KG1 (cell line): Measurements from ENCODE around the gene COQ9.
"Not testable (repeated sequence)": the region's sequence is repeated elsewhere in the genome, so short reads cannot be mapped to it uniquely, and the experiment has no call there.

Source experiments
- DNase-seq: peaks from one replicate; lab custom pipeline; 2025; lab: John Stamatoyannopoulos, UW

COQ9 gene

GRCh38 chr16:57427307-57427706 lies 20.0 kb upstream of the COQ9 start:
- no peak for DNase-seq

GRCh38 chr16:57427824-57428223 lies 19.5 kb upstream of the COQ9 start:
- DNase-seq, result no peak

DNA sequence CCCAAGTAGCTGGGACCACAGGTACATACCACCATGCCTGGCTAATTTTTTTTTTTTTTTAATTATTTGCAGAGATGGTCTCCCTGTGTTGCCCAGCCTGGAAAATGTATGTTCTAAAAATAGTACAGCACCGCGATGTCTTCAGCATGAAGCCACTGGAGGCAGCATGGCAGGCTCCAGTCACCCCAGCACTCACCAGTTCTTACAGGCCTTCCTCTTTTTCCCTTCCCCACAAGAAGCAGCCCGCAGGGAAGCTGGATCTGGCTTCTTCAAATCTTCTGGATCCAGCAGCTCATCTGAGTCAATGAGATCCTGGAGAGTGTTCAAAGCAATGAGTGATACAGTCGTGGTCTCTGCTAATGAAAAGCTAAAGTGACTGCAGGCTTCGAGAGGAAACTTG lies 16.3 kb upstream of the COQ9 start:
- DNase-seq, result no peak

DNA sequence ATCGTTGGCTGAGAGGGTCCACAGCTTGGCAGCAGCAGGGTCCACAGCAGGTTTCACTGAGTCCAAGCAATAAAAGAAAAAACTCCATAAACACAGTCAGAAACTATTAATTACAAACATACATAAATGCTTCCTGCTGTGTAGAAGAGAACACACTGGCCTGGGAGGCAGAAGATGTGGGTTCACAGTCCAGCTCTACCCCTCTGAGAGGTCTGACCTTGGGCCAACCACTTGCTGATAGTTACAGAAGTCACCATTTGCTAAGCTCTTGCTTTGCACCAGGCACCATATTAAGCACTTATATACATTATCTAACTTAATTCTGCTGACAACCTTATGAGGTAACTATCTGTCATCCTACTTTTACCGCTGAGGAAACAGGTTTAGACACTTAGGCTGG lies 14.8 kb upstream of the COQ9 start:
- DNase-seq, result no peak

DNA sequence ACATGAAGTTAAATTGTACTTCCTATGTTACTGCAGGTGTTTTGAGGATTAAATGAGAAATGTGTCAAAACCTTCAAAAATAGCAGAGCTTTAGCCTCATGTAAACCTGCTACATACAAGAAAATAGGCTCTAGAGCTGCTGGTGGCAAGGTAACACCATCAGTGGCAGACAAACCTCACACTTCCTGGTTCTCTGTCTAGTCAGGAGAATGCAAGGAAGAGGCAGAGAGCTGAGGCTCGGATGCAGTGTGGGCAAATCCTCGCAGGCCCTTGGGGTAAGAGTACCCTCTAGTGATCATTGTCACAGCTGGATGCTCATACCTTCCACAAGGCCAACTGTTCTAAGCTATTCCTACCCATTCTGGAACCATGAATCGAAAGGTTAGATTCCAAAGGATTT lies 14.3 kb upstream of the COQ9 start:
- DNase-seq, result no peak

DNA sequence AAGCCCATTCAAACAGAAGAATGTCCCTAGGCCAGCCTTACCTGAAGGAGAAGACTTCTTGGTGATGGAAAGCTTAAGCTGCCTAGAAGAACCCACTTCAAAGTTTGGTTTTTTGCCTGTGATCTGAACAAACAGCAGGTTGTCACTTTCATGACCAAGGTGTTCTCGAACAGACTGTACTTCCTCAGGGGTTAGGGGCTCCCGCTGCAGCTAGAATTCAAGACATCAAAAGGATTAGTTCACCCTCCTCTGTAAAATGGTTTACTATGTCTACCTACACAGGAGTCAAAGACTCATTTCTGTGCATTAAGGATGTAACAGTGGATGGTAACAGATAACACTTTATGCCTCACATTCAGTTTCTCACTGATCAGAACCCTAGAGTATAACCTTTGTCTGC lies 13.3 kb upstream of the COQ9 start:
- DNase-seq, result no peak

DNA sequence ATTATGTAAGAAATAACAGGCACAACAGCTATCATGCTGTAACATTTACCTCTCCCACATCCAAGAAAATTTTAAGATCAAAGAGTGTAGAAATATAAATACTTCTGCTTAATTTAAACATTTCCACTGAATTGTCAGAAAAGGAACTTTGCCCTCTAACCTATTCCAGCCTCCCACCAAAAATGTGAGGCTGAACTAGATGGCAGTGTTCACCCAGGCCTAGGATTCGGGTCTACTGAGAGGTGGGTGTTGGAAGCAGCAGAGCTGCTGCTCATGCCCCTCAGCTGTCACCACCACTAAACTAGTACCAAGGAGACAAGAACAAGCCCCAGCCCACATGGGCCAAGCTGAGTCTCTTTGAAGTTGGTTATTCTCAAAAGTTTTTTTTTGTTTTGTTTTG lies 11.4 kb upstream of the COQ9 start:
- DNase-seq, result no peak

DNA sequence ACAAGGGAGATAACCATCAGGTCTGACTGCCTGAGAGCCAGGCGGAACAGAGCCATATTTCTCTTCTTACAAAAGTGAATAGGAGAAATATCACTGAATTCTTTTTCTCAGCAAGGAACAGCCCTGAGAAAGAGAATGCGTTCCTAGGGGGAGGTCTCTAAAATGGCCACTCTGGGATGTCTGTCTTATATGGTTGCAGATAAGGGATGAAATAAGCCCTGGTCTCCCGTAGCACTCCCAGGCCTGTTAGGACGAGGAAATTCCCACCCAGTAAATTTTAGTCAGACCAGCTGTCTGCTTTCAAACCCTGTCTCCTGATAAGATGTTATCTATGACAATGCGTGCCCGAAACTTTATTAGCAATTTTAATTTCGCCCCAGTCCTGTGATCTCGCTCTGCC lies 7.3 kb upstream of the COQ9 start:
- DNase-seq, result not testable (repeated sequence)

DNA sequence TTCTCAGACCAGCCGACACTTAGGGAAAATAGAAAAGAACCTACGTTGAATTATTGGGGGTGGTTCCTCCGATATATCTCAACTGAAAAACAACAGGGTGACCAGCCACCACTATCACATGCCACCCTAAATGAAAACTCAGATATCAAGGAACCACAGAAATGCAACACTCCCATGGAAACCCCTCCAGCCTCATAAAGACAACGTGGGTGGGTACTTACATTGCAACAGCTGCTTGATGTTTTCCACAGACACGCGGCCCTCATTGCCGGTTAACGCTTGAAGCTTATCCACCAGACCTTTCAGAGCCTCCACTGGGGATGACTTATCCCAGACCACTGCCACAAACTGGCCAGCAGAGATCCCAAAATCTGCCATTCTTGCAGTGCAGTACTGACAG lies 6.7 kb upstream of the COQ9 start:
- not testable (repeated sequence) for DNase-seq

DNA sequence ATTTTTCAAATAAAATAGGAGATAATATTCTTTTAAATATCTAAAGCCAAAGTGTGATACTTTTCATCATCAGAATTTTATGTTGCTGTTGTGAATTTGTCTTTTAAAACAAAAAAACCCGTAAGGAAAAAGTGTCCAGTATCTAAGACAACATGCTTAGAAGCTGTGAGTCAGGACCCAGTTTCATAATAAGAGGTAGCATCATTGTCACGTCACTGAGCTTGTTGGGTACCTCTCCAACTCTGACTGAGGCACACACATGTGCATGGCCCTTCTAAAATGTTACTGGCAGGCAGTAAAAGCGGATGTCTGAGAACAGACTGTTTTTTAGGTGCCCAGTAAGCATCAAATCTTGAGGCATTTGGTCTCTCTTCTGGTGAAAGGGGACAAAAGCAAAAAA lies 2.6 kb upstream of the COQ9 start:
- no peak for DNase-seq

DNA sequence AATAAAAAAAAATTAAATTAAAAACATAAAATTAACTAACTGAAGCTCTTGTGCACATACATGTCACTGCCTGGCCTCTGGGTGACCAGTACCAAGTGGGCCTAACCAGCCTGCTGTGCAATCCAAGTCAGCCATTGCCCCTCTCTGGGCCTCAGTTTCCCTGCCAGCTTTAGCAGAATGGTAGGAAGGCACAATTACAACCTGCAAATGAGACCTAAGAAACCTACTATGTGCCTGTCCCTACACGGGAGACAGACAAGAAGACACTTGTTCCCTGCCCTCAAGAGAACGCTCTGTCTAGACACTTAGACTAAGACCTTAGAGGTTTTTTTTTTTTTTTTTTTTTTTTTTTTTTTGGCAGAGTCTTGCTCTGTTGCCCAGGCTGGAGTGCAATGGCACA lies 1.8 kb upstream of the COQ9 start:
- no peak for DNase-seq

- DNase-seq, result no peak
These were observed 621 bp upstream of the COQ9 start for GRCh38 chr16:57446531-57447185.

DNA sequence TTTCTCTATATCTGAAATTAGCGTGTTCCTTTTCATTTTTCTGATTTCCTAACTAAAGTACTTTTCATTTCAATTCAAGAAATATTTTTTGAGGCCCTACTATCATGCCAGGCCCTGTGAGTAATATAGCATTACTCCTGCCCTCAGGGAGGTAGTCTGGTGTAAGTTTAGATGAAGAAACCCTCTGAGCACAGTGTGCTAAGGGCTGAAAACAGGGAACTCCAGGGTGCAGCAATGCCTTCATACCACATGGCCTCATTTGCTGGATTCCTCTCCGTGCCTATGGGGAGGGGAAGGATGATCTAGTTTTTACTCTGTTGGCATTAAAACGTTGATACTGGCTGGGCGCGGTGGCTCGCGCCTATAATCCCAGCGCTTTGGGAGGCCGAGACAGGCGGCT lies 4.7 kb downstream of the COQ9 start:
- no peak for DNase-seq

DNA sequence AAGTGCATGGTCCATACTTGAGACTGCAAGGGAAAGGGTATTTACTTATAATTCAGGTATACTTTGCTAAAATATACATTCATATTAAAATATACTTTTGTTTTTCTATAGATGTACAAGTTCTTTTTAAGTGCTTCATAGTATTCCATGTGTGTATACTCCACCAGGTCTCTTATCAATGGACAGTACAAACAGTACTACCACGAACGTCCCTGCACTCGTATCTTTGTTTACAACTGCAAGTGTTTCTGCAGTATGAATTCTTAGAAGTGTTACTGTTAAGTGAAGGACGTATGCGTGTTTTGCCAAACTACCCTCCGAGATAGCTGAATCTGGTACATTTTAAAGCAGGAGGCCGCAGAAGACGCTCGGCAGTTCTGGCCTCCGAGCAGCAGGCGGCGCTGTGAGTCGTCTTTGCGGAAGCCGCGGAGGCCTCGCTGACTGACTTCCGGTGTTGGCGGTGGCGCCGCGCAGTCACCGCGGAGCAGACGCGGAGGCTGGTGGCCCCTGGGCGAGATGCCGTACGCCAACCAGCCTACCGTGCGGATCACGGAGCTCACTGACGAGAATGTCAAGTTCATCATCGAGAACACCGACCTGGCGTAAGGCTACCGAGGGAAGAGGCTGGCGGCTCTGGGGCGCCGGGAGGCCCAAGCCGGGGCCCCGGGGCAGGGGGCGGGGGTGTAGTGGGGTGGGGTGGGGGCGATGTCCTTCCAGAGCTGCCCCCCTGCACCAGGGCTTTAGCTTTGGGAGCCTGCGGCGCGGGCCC lies 15.1 kb downstream of the COQ9 start, which contains the start of gene POLR2C:
Gene POLR2C (plus strand): TSS at position 471 of the 769 bp plus-strand sequence. CDS start 46 bp downstream, at position 517.
- peak; percentile 85 for DNase-seq

DNA sequence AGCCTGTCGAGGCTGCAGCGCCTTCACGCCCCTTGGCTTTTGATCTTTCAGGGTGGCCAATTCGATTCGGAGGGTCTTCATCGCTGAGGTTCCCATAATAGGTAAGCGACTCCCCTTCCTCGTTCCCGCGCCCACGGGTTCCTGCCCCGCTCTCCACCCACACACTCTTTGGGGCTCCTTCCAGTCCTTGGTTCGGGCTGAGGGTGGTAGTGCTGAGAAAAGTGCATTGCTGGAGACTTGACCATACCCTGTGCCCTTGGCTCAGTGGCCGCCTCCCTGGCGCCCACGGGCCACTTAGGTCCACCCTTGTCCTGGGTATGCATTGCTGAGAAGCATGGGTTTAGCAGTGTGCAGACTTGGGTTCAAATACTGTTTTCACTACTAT lies 15.7 kb downstream of the COQ9 start:
- no peak for DNase-seq

DNA sequence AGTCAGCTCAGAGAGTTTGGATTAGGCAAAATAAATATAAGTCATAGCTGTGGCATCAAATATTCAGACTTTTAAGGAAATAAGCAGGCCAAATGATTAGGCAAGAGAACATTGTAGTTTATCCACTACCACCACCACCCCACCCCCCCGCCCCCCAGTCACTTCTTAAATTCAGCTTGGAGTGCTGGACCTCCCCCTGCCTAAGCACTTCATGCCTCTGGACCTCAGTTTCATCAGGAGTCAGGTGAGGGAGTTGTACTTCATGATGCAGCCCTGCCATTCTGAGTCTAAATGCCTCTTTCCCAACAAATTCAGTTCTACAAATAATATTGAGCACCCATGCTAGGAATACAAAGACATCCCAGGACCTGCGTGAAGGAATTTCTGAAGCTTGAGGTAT lies 17.2 kb downstream of the COQ9 start:
- no peak for DNase-seq

DNA sequence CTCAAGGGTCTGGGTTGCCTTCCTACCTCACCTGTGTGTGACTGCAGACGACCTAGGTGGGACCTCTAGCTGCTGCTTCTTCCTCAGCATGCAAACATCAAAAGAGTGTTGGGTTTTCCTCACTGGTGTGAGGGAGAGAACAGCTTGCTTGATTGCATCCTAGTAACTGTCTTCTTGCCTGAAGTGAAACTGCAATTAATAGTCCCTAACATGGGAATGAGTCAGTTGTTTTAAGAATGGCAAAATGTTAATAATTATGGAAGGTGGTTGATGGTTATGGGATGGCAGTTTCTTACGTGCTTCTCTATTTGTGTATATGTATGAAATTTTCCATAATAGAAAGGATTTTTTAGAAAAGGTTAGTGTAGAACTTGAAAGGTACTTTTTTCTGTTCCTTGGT lies 21.1 kb downstream of the COQ9 start:
- no peak for DNase-seq

DNA sequence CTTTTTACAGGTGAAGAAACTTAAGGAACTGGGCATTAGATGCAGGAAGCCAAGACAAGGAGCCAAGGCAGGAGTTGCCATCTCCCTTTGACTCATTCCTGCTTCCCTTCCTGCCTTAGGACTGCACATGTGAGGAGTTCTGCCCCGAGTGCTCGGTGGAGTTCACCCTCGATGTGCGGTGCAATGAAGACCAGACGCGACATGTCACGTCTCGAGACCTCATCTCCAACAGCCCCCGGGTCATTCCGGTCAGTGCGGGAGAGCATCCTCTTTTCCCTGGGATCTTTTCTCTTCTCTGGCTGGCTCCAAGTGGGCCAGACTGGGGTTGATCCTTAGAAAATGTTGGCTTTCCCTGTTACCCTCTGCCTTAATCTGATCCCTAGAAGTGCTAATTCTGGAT lies 21.8 kb downstream of the COQ9 start:
- no peak for DNase-seq

GRCh38 chr16:57469917-57470470 lies 22.7 kb downstream of the COQ9 start:
- DNase-seq, result no peak

DNA sequence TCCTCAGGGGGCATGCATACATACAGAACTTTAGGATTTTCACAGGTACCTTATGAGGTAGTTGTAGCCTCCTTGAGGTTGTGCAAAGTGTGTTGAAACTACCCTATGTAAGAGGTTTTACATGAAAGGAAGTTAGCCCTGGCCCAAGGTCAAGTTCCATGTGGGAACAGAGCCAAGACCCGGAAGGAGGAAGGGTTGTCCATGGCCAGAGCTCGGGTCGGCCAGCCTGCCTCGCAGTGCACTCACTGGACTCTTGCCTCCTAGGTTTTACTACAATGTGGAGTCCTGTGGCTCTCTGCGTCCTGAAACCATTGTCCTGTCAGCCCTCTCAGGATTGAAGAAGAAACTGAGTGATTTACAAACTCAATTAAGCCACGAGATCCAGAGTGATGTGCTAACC lies 23.4 kb downstream of the COQ9 start:
- DNase-seq, result no peak

DNA sequence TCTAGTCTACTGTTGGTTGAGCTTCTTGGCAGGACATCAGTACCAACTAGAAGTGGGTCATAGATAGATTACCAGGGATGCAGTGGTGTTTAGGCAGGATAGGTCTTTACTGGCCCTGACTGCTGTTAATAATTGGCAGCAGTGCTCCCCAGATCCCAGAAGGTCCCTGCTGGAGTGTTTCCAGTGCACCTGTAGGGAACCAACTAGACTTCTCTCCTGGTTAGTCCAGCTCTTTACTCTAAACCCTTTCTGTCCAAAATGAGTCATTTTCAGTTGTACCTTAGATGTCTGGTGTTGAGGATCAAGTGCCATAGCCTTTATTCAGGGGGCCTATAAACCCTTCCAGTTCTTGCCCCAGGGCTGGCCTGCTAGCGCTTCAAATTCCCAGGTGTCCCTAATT lies 23.9 kb downstream of the COQ9 start:
- no peak for DNase-seq

- no peak for DNase-seq
These were observed 24.8 kb downstream of the COQ9 start for GRCh38 chr16:57471852-57472664.

- no peak for DNase-seq
These were observed 25.4 kb downstream of the COQ9 start for GRCh38 chr16:57472665-57473060.
